Small intestine (tissue), 7 donors: Measurements from ENCODE around the gene KRTAP20-1. TPM values are rescaled to one million over a fixed set of nuclear protein-coding genes. Genes with fewer than 3 reads are reported as not detected.

Source experiments
- DNase-seq, 2 donors: peaks; one replicate each; pipeline versions ENCODE4 v3.0.0 to v3.0.0-alpha.2; 2013
- FAIRE-seq: peaks from 2 replicates; lab custom pipeline; 2012; peaks lifted over from hg19 to GRCh38; lab: Jason Lieb, UNC
- H3K27ac ChIP-seq, 3 donors: one replicate each; pipeline ENCODE4 v1.5.1; 2013; ENCODE audit warnings: low read length in 2 of 3, mild to moderate bottlenecking in 2 of 3, control low read depth in 1 of 3, inconsistent platforms in 1 of 3, low read depth in 1 of 3, moderate library complexity in 1 of 3
- H3K27me3 ChIP-seq, 3 donors: one replicate each; pipeline ENCODE4 v1.6.1; 2013; ENCODE audit warnings: low read length in 3 of 3, inconsistent platforms in 1 of 3; ENCODE audit not compliant: control insufficient read depth in 3 of 3, insufficient read depth in 3 of 3
- H3K36me3 ChIP-seq, 3 donors: one replicate each; pipeline ENCODE4 v1.6.1; 2013; ENCODE audit warnings: low read length in 3 of 3, inconsistent platforms in 1 of 3, low read depth in 1 of 3, mild to moderate bottlenecking in 1 of 3, moderate library complexity in 1 of 3; ENCODE audit not compliant: control insufficient read depth in 3 of 3, insufficient read depth in 2 of 3
- H3K4me1 ChIP-seq, 3 donors: one replicate each; pipeline ENCODE4 v1.6.1; 2013; ENCODE audit warnings: low read length in 2 of 3, inconsistent platforms in 1 of 3, low read depth in 1 of 3, mild to moderate bottlenecking in 1 of 3, moderate library complexity in 1 of 3; ENCODE audit not compliant: control insufficient read depth in 3 of 3, insufficient read depth in 2 of 3
- H3K4me3 ChIP-seq, 3 donors: one replicate each; pipeline ENCODE4 v1.5.1; 2013; ENCODE audit warnings: low read length in 3 of 3, control low read depth in 1 of 3, inconsistent platforms in 1 of 3, low read depth in 1 of 3, mild to moderate bottlenecking in 1 of 3, moderate library complexity in 1 of 3
- H3K9me3 ChIP-seq, 2 donors: one replicate each; pipeline ENCODE4 v1.6.1; 2013; ENCODE audit warnings: low read depth in 1 of 2, low read length in 1 of 2; ENCODE audit not compliant: control insufficient read depth in 2 of 2, insufficient read depth in 1 of 2
- WGBS, 3 donors: extraction: QIAGEN DNeasy Blood & Tissue Kit; methylation state at CpG; one replicate each; pipeline ENCODE4 v1.1.7; 2013; 5-methylcytosine and 5-hydroxymethylcytosine counted together
- polyA plus RNA-seq, 4 donors: library from polyadenylated mRNA; stranded (reverse) in 3 of 4; unstranded in 1 of 4; fragments of 200-250 nt in 3 of 4; fragments of 120-200 nt in 1 of 4; gene quantifications; one replicate each; pipeline versions ENCODE4 v1.2.1 to v1.2.3, GENCODE V29; 2013
- donor health status: healthy with polysubstance abuse.
- donor health status: control.
- donor health status: control.
- donor health status: Bipolar disorder and iron deficiency.
- donor health status: healthy.

Gene KRTAP20-1
- polyA plus RNA-seq, 4 donors, result not detected

DNA sequence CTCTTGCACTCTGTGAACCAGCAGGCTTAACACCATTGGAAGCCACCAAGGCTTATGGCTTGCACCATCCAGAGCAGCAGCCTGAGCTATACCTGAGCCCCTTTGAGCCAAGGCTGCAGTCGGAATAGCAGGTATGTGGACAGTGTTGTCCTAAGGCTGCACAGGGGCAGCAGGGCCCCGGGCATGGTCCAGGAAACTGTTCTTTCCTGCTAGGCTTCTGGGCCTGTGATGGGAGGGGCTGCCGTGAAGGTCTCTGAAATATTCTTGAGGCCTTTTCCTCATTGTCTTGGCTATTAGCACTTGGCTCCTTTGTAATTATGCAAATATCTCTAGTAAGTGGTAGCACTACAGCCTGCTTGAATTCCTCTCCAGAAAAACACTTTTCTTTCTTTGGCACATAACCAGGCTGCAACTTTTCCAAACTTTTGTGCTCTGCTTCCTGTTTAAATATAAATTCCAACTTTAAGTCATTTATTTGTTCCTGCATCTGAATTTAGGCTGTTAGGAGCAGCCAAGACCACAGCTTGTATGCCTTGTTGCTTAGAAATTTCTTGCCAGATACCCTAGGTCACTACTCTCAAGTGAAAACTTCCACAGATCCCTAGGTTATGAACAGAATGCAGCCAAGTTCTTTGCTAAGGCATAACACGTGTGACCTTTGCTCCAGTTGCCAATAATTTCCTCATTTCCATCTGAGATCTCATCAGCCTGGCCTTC is 9.4 kb downstream of the KRTAP20-1 start:
- H3K4me1 ChIP-seq, result no peaks in the 10 kb centered on the region
- WGBS, 3 donors, result 67 to 74% (median 72%) methylated on average over 4 of the region's 4 CpGs

GRCh38 chr21:30628109-30628508 is 11.9 kb downstream of the KRTAP20-1 start:
- no peak for FAIRE-seq
- Histone ChIP-seq H3K27ac (no peak overlapping the region), H3K4me1 (no peaks in the 10 kb centered on the region), H3K36me3 (no peaks in the 10 kb centered on the region), H3K4me3 (no peak overlapping the region), H3K27me3 (no peaks in the 10 kb centered on the region), H3K9me3 (peaks cover 0 to 14% of the 10 kb centered on the region in 2 donors)
- no peak for DNase-seq
- 67 to 78% (median 78%) methylated on average over 4 of the region's 4 CpGs for WGBS, 3 donors

More for the DNA sequence above, 9.4 kb downstream of the KRTAP20-1 start:
- FAIRE-seq (no peak), DNase-seq (no peak)
- Histone ChIP-seq H3K36me3 (no peaks in the 10 kb centered on the region), H3K4me3 (no peak overlapping the region), H3K9me3 (peaks cover 0 to 14% of the 10 kb centered on the region in 2 donors), H3K27me3 (no peaks in the 10 kb centered on the region), H3K27ac (no peak overlapping the region)

- FAIRE-seq (no peak), DNase-seq (no peak)
- WGBS, 3 donors, result 45 to 57% (median 52%) methylated on average over 1 of the region's 1 CpG
- Histone ChIP-seq H3K27ac (no peak overlapping the region), H3K9me3 (peaks cover 0 to 14% of the 10 kb centered on the region in 2 donors), H3K4me3 (no peak overlapping the region), H3K27me3 (no peaks in the 10 kb centered on the region), H3K36me3 (no peaks in the 10 kb centered on the region), H3K4me1 (no peaks in the 10 kb centered on the region)
These were observed 13.0 kb downstream of the KRTAP20-1 start for GRCh38 chr21:30629200-30629599.

GRCh38 chr21:30634906-30635305 is 18.7 kb downstream of the KRTAP20-1 start, which contains the start of gene KRTAP20-2:
KRTAP20-2 (plus strand) TSS chr21:30635206; CDS start chr21:30635264, 58 bp downstream.
- Histone ChIP-seq H3K27ac (no peak within 1 kb of the TSS), H3K4me3 (no peak within 1 kb of the TSS), H3K4me1 (no peaks in the 10 kb centered on the region), H3K9me3 (no peaks in the 10 kb centered on the region), H3K27me3 (no peaks in the 10 kb centered on the region), H3K36me3 (no peaks in the 10 kb centered on the region)
- WGBS, 3 donors, result 91 to 100% (median 94%) methylated on average over 1 of the region's 1 CpG
- no peak for DNase-seq
- no peak for FAIRE-seq

- Histone ChIP-seq H3K27ac (no peak overlapping the region), H3K4me3 (no peak overlapping the region), H3K27me3 (no peaks in the 10 kb centered on the region), H3K36me3 (no peaks in the 10 kb centered on the region), H3K9me3 (no peaks in the 10 kb centered on the region), H3K4me1 (no peaks in the 10 kb centered on the region)
- 84 to 90% (median 88%) methylated on average over 3 of the region's 3 CpGs for WGBS, 3 donors
- no peak for FAIRE-seq
- DNase-seq, result no peak
These were observed 22.5 kb downstream of the KRTAP20-1 start for GRCh38 chr21:30638686-30639085.

DNA sequence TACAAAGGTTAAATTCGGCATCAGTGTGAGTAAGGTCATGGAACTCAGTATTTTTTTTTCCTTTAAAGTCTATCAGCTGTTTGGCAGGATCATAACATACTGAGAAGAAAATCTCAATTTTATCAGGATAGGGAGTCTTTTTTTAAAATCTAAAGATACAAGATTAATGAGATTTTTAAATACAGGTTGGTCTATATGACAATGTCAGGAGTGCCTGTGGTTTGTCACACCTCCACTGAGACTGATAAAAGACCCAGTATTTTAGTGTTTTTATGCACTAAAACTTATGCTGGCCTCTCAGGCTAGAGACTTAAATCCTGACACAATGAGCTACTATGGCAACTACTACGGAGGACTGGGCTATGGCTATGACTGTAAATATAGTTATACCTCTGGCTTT is 26.3 kb downstream of the KRTAP20-1 start, which contains the start of gene KRTAP20-3:
Gene KRTAP20-3 (plus strand): TSS at position 301 of the 400 bp plus-strand sequence.
- no peak for DNase-seq
- WGBS, 3 donors, result 89 to 92% (median 90%) methylated on average over 2 of the region's 2 CpGs
- Histone ChIP-seq H3K4me3 (no peak within 1 kb of the TSS), H3K27me3 (no peaks in the 10 kb centered on the region), H3K27ac (no peak within 1 kb of the TSS), H3K36me3 (no peaks in the 10 kb centered on the region), H3K9me3 (no peaks in the 10 kb centered on the region), H3K4me1 (no peaks in the 10 kb centered on the region)
- FAIRE-seq, result no peak

GRCh38 chr21:30646904-30647414 is 30.7 kb downstream of the KRTAP20-1 start:
- no peaks in the 10 kb centered on the region for H3K36me3 ChIP-seq
- no peaks in the 10 kb centered on the region for H3K27me3 ChIP-seq
- WGBS, 3 donors, result 73 to 79% (median 77%) methylated on average over 1 of the region's 1 CpG
- FAIRE-seq, result no peak
- H3K4me3 ChIP-seq, result no peak overlapping the region
- no peaks in the 10 kb centered on the region for H3K9me3 ChIP-seq
- DNase-seq, result no peak
- no peak overlapping the region for H3K27ac ChIP-seq
- H3K4me1 ChIP-seq, result no peaks in the 10 kb centered on the region

DNA sequence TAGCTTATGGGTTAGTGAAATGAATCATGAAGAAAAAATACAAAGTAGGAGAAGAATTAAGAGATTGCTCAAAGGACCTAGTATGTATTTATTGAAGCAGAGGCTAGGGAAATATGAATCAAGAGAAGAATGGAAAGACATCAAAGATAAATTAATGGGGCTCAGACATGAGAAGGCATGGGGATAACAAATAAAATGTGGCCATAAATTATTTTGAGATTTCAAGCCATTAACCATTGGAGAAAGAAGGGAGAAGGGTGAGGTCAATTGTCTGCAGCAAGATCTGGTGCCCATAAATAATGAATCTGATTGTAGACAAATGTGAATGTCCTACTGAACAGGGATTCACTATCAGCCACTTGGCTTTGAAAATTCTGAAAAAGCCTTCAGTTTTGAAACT is 36.7 kb downstream of the KRTAP20-1 start:
- Histone ChIP-seq H3K27ac (no peak overlapping the region), H3K4me1 (no peaks in the 10 kb centered on the region), H3K4me3 (no peak overlapping the region), H3K9me3 (no peaks in the 10 kb centered on the region), H3K36me3 (no peaks in the 10 kb centered on the region), H3K27me3 (no peaks in the 10 kb centered on the region)
- no peak for FAIRE-seq
- no peak for DNase-seq
